ENCODE data around the gene TMCC2. TPM values are rescaled to one million over a fixed set of nuclear protein-coding genes. Genes with fewer than 3 reads are reported as not detected.

The TMCC2 gene
- total and polyA plus RNA-seq, 7 donors, result 0.66 to 21.4 (median 6.5) TPM

- 81 to 95% (median 90%) methylated on average over 7 of the region's 7 CpGs for WGBS, 3 donors
- Histone ChIP-seq H3K9me3 (no peaks in the 10 kb centered on the region), H3K36me3 (ENCODE audit: insufficient read depth in 1 of 2, low read depth in 1 of 2) (no peaks in the 10 kb centered on the region), H3K27me3 (ENCODE audit: insufficient read depth in 3 of 3, low read length in 2 of 3) (no peaks in the 10 kb centered on the region), H3K4me1 (peaks cover 38% of the 10 kb centered on the region), H3K4me3 (no peak overlapping the region), H3K27ac (peak overlapping the region; percentile 48)
- DNase-seq, result no peak
- TF ChIP-seq CTCF (IDR thresholded peaks at IDR 0.05), result no peak
- no peak for ATAC-seq
- intact Hi-C loops (cut with DNase I), result loop anchor here in 1 of 2 donors (5.0 kb wide), 1 partner anchor 33 kb away; no protein-coding TSS in a partner anchor
Observed at GRCh38 chr1:205199931-205200299, 27.8 kb upstream of the TMCC2 start.

GRCh38 chr1:205204552-205204951 is 23.2 kb upstream of the TMCC2 start:
- no peaks in the 10 kb centered on the region for H3K27me3 ChIP-seq (ENCODE audit: insufficient read depth in 3 of 3, low read length in 2 of 3)
- no peak for ATAC-seq
- TF ChIP-seq CTCF (IDR thresholded peaks at IDR 0.05), result no peak
- H3K4me1 ChIP-seq, result peaks cover 56% of the 10 kb centered on the region
- intact Hi-C loops (cut with DNase I), result loop anchor here in 1 of 2 donors (5.0 kb wide), 1 partner anchor 37 kb away; no protein-coding TSS in a partner anchor
- H3K4me3 ChIP-seq, result no peak overlapping the region
- H3K9me3 ChIP-seq, result no peaks in the 10 kb centered on the region
- H3K36me3 ChIP-seq (ENCODE audit: insufficient read depth in 1 of 2, low read depth in 1 of 2), result no peaks in the 10 kb centered on the region
- peak overlapping the region; percentile 65 for H3K27ac ChIP-seq
- DNase-seq, result no peak

GRCh38 chr1:205205055-205205454 is 22.7 kb upstream of the TMCC2 start:
- Histone ChIP-seq H3K4me3 (no peak overlapping the region), H3K27ac (peak overlapping the region; percentile 65), H3K9me3 (no peaks in the 10 kb centered on the region), H3K27me3 (ENCODE audit: insufficient read depth in 3 of 3, low read length in 2 of 3) (no peaks in the 10 kb centered on the region), H3K36me3 (ENCODE audit: insufficient read depth in 1 of 2, low read depth in 1 of 2) (no peaks in the 10 kb centered on the region), H3K4me1 (peaks cover 56% of the 10 kb centered on the region)
- TF ChIP-seq CTCF (IDR thresholded peaks at IDR 0.05), result no peak
- no peak for DNase-seq
- ATAC-seq, result peak in 3 of 4 donors; percentile 40 to 61 (median 46)
- intact Hi-C loops (cut with DNase I), result no loop called here

GRCh38 chr1:205208811-205209210 is 18.9 kb upstream of the TMCC2 start:
- DNase-seq (no peak), ATAC-seq (no peak)
- intact Hi-C loops (cut with DNase I), result no loop called here
- WGBS, 3 donors, result 87 to 92% (median 88%) methylated on average over 3 of the region's 3 CpGs
- Histone ChIP-seq H3K27me3 (ENCODE audit: insufficient read depth in 3 of 3, low read length in 2 of 3) (no peaks in the 10 kb centered on the region), H3K9me3 (no peaks in the 10 kb centered on the region), H3K4me1 (peaks cover 51% of the 10 kb centered on the region), H3K36me3 (ENCODE audit: insufficient read depth in 1 of 2, low read depth in 1 of 2) (no peaks in the 10 kb centered on the region), H3K27ac (no peak overlapping the region), H3K4me3 (peak overlapping the region; percentile 88)
- no peak for TF ChIP-seq CTCF (IDR thresholded peaks at IDR 0.05)

GRCh38 chr1:205210756-205211168 is 17.0 kb upstream of the TMCC2 start:
- H3K4me3 ChIP-seq, result peak overlapping the region; percentile 88
- H3K4me1 ChIP-seq, result peaks cover 32% of the 10 kb centered on the region
- TF ChIP-seq CTCF (IDR thresholded peaks at IDR 0.05), result no peak
- WGBS, 3 donors, result 0% methylated on average over 31 of the region's 31 CpGs
- DNase-seq (peak in 1 of 2 donors; percentile 67), ATAC-seq (peak in 3 of 4 donors; percentile 25 to 56 (median 31))
- no peaks in the 10 kb centered on the region for H3K36me3 ChIP-seq (ENCODE audit: insufficient read depth in 1 of 2, low read depth in 1 of 2)
- no peaks in the 10 kb centered on the region for H3K9me3 ChIP-seq
- H3K27ac ChIP-seq, result peak overlapping the region; percentile 94
- H3K27me3 ChIP-seq (ENCODE audit: insufficient read depth in 3 of 3, low read length in 2 of 3), result no peaks in the 10 kb centered on the region
- intact Hi-C loops (cut with DNase I), result loop anchor here in 1 of 2 donors (5.0 kb wide), 1 partner anchor 88 kb away; the partner anchor contains the start of gene RBBP5
